Measurements from ENCODE around the gene CELA3B.
"Not testable (repeated sequence)": the region's sequence is repeated elsewhere in the genome, so short reads cannot be mapped to it uniquely, and the experiment has no call there.

DNA sequence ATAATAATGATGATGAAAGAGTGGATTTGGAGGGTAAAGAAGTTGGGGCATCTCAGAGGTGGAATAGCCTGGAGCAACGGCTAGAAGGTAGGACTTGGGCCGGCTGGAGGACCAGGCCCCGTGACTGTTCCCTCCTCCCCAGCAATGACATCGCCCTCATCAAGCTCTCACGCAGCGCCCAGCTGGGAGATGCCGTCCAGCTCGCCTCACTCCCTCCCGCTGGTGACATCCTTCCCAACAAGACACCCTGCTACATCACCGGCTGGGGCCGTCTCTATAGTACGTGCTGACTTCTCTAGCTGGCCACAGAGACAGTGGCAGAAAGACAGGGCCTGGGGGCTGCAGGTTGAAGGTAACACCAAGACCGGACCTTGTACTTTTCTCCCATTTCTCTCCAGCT is 29.9 kb downstream of the CELA3B start:
- not testable (repeated sequence) for TF ChIP-seq CTCF, POLR2A (IDR thresholded peaks at IDR 0.05)
